HUES6 (cell line): Measurements from ENCODE around the gene NEUROD4.

Experiments
- H3K27ac ChIP-seq: 2 replicates; pipeline ENCODE4 v1.7.0; 2013; ENCODE audit warnings: low read depth, mild to moderate bottlenecking, low read length, inconsistent platforms
- H3K27me3 ChIP-seq: 2 replicates; pipeline ENCODE4 v1.6.1; 2013; ENCODE audit warnings: low read length; ENCODE audit not compliant: control insufficient read depth, insufficient read depth
- H3K36me3 ChIP-seq: 2 replicates; pipeline ENCODE4 v1.6.1; 2013; ENCODE audit warnings: low read length; ENCODE audit not compliant: control insufficient read depth, insufficient read depth
- H3K4me1 ChIP-seq: 2 replicates; pipeline ENCODE4 v1.6.1; 2013; ENCODE audit warnings: low read length; ENCODE audit not compliant: control insufficient read depth, insufficient read depth
- H3K4me3 ChIP-seq: 2 replicates; pipeline ENCODE4 v1.5.1; 2013; ENCODE audit warnings: low read depth, low read length
- H3K9ac ChIP-seq: one replicate; pipeline ENCODE4 v1.6.1; 2013; ENCODE audit warnings: mild to moderate bottlenecking, low read length
- H3K9me3 ChIP-seq: 2 replicates; pipeline ENCODE4 v1.6.1; 2013; ENCODE audit warnings: low read depth, low read length; ENCODE audit not compliant: control insufficient read depth, insufficient read depth

NEUROD4 gene, protein sequence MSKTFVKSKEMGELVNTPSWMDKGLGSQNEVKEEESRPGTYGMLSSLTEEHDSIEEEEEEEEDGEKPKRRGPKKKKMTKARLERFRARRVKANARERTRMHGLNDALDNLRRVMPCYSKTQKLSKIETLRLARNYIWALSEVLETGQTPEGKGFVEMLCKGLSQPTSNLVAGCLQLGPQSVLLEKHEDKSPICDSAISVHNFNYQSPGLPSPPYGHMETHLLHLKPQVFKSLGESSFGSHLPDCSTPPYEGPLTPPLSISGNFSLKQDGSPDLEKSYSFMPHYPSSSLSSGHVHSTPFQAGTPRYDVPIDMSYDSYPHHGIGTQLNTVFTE

DNA sequence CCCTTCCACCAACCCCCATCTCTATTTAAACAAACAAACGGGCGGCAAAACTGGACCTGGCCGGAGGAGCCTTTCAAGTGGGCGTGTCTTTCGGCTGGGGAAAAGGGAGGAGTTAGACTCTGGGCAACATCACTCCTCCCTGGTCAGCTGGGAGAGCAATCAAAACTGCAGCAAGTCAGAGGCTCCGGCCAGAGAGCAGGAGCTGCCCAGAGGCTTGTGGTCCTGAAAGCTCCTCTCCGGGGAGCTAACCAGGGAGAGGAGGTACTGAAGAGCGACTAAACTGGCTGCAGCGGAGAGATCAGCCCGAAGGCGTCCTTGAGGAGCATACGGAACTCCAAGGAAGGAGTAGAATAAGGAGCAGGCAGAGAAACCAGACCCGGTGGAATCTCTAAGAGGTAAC is at the start of gene NEUROD4:
TSS of gene NEUROD4 (plus strand) at position 191 of the 400 bp plus-strand sequence. CDS start 6,466 bp downstream, outside the sequence.
- H3K27me3 ChIP-seq, result peaks cover 17% of the 10 kb centered on the region

DNA sequence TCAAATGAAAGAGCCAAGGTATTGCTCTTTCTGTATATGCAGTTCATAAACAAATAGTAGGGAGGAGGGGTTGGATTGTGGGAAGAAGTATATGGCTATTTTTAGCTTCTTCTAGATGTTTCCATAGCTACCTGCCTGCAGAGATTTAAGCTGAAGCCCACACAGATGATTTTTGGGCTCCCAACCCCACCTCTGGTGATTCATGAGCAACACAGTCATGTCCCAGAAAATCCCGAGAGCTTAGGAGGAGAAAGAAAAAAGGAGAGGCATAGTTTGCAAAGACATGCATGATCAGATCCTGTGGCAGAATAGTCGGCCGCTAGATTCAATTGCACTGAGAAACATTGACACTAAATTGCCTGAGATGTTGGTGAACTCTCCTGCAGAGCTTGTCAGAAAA is 49.0 kb upstream of the NEUROD4 start:
- Histone ChIP-seq H3K4me1 (no peaks in the 10 kb centered on the region), H3K27ac (no peak overlapping the region), H3K9me3 (no peaks in the 10 kb centered on the region), H3K4me3 (no peak overlapping the region), H3K27me3 (no peaks in the 10 kb centered on the region), H3K36me3 (no peaks in the 10 kb centered on the region), H3K9ac (no peak overlapping the region)

More for the DNA sequence above, at the start of gene NEUROD4:
- no peak within 1 kb of the TSS for H3K27ac ChIP-seq
- peak within 1 kb of the TSS; percentile 43 for H3K4me3 ChIP-seq
- peaks cover 12% of the 10 kb centered on the region for H3K4me1 ChIP-seq
- no peaks in the 10 kb centered on the region for H3K36me3 ChIP-seq
- H3K9me3 ChIP-seq, result no peaks in the 10 kb centered on the region
- H3K9ac ChIP-seq, result no peak within 1 kb of the TSS

DNA sequence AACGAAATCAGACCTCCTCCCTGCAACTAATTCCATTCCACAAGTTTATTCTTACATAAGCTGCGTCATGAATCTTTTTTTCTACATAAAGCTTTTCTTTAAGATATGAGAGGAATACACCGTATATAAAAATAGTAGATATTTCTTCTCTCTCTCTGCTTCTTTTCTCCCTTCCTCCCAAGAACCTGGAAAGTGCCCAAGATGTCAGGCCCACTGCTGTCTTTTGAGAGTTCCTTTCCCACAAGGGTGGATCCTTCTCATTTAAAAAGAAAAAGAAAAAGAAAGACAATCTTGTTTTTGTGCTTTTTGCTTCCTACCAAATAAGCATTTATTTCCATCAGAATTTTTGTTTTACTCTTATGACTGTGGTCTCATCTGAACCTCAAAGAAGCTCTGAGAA is 46.2 kb upstream of the NEUROD4 start:
- Histone ChIP-seq H3K9me3 (no peaks in the 10 kb centered on the region), H3K36me3 (no peaks in the 10 kb centered on the region), H3K4me3 (no peak overlapping the region), H3K27me3 (no peaks in the 10 kb centered on the region), H3K9ac (no peak overlapping the region), H3K4me1 (no peaks in the 10 kb centered on the region), H3K27ac (no peak overlapping the region)

DNA sequence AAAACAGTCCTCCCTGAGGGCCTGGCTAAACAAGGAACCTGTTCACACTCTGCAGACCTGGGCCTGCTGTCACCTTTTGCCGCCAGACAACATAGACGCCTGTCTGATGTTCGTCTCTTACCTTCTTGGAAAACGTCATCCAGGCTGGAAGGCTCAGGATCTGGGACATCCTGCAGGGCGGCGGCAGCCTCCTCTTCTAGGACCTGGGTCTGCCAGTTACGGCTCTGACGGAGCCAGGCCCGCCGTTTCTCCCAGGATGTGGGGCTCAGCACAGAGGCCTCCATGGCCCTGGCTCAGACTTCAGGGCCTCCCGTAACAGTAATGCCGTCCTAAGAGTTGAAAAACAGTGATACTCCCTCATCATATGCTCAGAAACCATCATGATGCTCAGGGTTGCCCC is 45.5 kb upstream of the NEUROD4 start:
- Histone ChIP-seq H3K27ac (no peak overlapping the region), H3K4me1 (no peaks in the 10 kb centered on the region), H3K4me3 (no peak overlapping the region), H3K27me3 (no peaks in the 10 kb centered on the region), H3K36me3 (no peaks in the 10 kb centered on the region), H3K9ac (no peak overlapping the region), H3K9me3 (no peaks in the 10 kb centered on the region)

DNA sequence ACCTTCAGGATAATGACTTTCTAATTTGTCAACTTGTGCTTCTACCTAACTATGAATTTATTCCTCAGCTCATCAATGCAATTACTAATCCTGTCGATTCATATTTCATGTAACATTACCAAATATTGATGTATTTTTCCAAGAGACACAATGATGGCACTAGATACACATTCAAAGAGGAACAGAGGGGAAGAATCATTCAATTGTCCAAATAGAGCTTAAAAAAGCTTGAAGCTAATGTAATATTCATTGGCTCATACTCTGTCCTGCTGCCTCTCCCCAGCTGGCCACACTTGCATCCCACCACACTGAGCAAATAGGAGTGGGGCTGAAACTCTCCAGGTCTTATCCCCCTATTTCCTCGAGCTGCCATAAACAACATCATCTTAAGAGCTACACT is 44.5 kb upstream of the NEUROD4 start:
- Histone ChIP-seq H3K4me1 (no peaks in the 10 kb centered on the region), H3K4me3 (no peak overlapping the region), H3K36me3 (no peaks in the 10 kb centered on the region), H3K27me3 (no peaks in the 10 kb centered on the region), H3K27ac (no peak overlapping the region), H3K9me3 (no peaks in the 10 kb centered on the region), H3K9ac (no peak overlapping the region)

DNA sequence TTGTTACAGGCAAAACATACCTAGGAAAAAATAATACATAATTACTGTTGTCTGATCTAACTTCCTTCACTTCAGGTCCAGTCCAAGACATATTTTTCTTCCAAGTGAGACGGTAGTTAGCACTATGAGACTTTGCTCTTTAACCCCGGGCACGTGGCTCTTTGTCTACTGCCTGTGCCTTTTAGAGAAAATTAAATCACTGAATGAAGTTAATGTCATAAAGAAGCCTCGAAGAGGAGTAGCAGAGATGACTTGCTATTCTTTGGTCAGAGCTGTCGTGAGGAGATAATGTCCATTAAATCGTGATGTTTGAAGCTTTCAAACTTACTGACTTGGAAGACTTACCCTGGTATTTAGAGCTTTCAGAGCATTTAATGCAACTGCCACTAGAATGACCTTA is 43.9 kb upstream of the NEUROD4 start:
- H3K4me1 ChIP-seq, result no peaks in the 10 kb centered on the region
- H3K9me3 ChIP-seq, result no peaks in the 10 kb centered on the region
- no peak overlapping the region for H3K9ac ChIP-seq
- H3K4me3 ChIP-seq, result no peak overlapping the region
- H3K36me3 ChIP-seq, result no peaks in the 10 kb centered on the region
- no peak overlapping the region for H3K27ac ChIP-seq
- no peaks in the 10 kb centered on the region for H3K27me3 ChIP-seq

DNA sequence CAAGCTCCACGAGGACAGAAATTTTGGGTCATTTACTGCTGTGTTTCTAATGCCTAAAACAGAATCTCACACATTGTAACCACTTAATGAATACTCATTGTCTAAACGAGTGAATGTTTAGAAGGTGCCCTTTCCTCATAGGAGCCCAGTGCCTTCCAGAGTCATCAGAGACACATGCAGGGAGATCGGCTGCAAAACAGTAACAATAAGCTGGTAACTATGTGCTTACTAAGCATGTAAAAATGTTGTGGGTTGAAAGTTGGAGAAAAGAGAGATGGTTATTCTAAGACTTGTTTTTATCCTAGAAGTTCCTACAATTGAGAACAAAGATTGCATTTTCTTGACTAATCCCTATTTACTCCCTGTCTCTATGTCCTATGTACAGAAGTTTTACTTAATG is 42.6 kb upstream of the NEUROD4 start:
- H3K9ac ChIP-seq, result no peak overlapping the region
- no peak overlapping the region for H3K27ac ChIP-seq
- H3K9me3 ChIP-seq, result no peaks in the 10 kb centered on the region
- no peak overlapping the region for H3K4me3 ChIP-seq
- H3K36me3 ChIP-seq, result no peaks in the 10 kb centered on the region
- H3K4me1 ChIP-seq, result no peaks in the 10 kb centered on the region
- no peaks in the 10 kb centered on the region for H3K27me3 ChIP-seq

DNA sequence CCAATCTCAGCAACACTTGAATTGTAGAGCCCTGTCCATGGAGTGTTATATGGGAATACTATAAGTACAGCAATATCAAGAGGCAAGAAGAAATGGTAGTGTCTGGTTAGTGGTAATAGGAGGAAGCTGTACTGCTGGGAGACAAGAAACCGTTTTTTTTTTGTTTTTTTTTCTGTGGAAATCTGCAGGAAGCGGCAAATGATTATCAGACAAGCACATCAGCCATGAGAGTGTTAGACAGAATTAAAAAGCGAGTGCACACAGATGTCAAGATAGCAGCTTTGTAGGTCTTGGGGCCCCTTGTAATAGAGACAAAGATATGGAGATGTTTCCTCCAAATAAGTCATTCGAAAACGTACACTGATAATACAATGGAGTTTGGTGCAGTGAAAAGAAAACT is 41.9 kb upstream of the NEUROD4 start:
- no peak overlapping the region for H3K27ac ChIP-seq
- no peaks in the 10 kb centered on the region for H3K4me1 ChIP-seq
- H3K4me3 ChIP-seq, result no peak overlapping the region
- H3K27me3 ChIP-seq, result no peaks in the 10 kb centered on the region
- H3K9ac ChIP-seq, result no peak overlapping the region
- H3K36me3 ChIP-seq, result no peaks in the 10 kb centered on the region
- no peaks in the 10 kb centered on the region for H3K9me3 ChIP-seq

DNA sequence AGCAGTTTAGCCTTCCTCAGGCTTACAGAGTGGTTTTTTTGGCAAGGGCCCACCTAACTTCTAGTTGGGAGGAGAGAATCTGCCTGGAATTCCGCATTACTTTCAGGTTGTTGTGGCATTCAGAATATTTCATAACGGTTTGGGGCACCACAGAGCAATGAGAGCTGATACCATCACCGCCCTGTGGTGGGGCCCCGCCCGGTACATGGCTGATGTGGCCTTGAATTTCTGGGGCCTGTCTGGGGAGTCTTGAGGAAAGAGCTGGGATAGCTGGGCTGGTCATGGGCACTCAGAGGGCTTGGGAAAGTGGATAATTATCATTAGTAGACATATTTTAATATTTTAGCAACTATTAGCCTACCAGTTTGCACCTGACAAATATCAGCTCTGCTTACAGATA is 39.4 kb upstream of the NEUROD4 start:
- H3K4me3 ChIP-seq, result no peak overlapping the region
- H3K27me3 ChIP-seq, result no peaks in the 10 kb centered on the region
- no peak overlapping the region for H3K27ac ChIP-seq
- H3K9me3 ChIP-seq, result no peaks in the 10 kb centered on the region
- no peaks in the 10 kb centered on the region for H3K4me1 ChIP-seq
- no peaks in the 10 kb centered on the region for H3K36me3 ChIP-seq
- no peak overlapping the region for H3K9ac ChIP-seq

DNA sequence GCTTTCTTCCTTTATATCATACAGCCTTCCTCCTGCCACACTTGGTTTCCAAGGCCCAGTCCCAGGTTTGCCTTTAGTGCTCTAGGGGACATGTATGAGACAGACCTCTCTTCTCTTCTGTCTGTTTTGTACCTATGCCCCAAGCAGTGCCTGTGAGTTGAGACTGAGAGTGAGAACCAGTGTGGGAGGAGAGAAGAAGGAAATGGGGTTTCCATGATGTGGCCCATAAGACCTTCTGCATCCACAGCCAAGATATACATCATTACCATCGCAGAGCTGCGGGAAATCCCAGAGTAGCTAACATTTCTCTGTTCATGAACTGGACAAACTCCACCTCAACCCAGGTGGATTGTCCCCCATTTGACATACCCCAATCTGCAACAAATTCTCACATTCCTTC is 38.0 kb upstream of the NEUROD4 start:
- Histone ChIP-seq H3K9me3 (no peaks in the 10 kb centered on the region), H3K36me3 (no peaks in the 10 kb centered on the region), H3K9ac (no peak overlapping the region), H3K27ac (no peak overlapping the region), H3K4me1 (no peaks in the 10 kb centered on the region), H3K4me3 (no peak overlapping the region), H3K27me3 (no peaks in the 10 kb centered on the region)

DNA sequence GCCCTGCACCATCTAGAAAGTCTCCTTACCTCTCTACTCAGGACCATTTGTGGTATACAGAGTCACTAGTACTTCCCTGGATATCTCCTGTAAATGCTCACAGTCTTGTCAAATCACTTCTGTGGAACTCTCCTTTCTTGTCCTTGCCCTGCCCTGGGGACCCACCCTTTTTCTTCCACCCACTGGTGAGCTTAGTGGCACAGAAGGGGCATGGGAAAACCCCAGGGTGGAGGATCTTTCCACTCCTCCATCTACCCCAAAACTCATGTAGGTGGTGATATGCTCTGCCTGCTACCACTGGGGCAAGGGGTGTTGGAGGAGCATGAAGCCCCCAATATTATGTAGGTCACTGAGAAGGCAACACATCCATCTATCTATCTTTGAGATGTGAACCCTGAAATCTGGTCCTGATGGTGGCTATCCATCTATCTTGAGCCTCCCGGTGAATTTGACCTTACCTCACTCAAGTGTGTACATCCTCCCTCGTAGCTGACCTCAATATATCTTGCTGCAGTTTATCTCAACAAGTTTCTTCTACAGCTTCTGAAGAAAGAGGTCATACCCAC is 36.2 kb upstream of the NEUROD4 start:
- Histone ChIP-seq H3K27me3 (no peaks in the 10 kb centered on the region), H3K4me3 (no peak overlapping the region), H3K36me3 (no peaks in the 10 kb centered on the region), H3K4me1 (no peaks in the 10 kb centered on the region), H3K27ac (no peak overlapping the region), H3K9ac (no peak overlapping the region), H3K9me3 (no peaks in the 10 kb centered on the region)
